Hepatocyte (in vitro differentiated cells): ENCODE results near the gene STX7. TPM values are rescaled to one million over a fixed set of nuclear protein-coding genes. Genes with fewer than 3 reads are reported as not detected.

Experiments used
- DNase-seq: peaks from one replicate; pipeline ENCODE4 v3.0.0-alpha.2; 2016; ENCODE audit warnings: low spot score
- H2AFZ ChIP-seq: fragments of 200-600 bp; sonication (generic); 2 replicates; pipeline ENCODE4 v1.6.0; 2016; ENCODE audit warnings: antibody characterized with exemption, mild to moderate bottlenecking
- H3K27ac ChIP-seq: fragments of 200-600 bp; sonication (generic); 2 replicates; pipeline ENCODE4 v1.5.1; 2016; ENCODE audit warnings: mild to moderate bottlenecking
- H3K27me3 ChIP-seq: fragments of 200-600 bp; sonication (generic); 2 replicates; pipeline ENCODE4 v1.6.1; 2016
- H3K36me3 ChIP-seq: fragments of 200-600 bp; sonication (generic); replicated peaks from 2 replicates; pipeline ENCODE4 v1.5.1; 2016; ENCODE audit warnings: low read depth; ENCODE audit not compliant: insufficient read depth
- H3K4me1 ChIP-seq: fragments of 200-600 bp; sonication (generic); 2 replicates; pipeline ENCODE4 v1.5.1; 2016; ENCODE audit warnings: mild to moderate bottlenecking, moderate library complexity; ENCODE audit not compliant: insufficient read depth
- H3K4me2 ChIP-seq: fragments of 200-600 bp; sonication (generic); 2 replicates; pipeline ENCODE4 v1.6.0; 2016
- H3K4me3 ChIP-seq: fragments of 200-600 bp; sonication (generic); 2 replicates; pipeline ENCODE4 v1.5.1; 2016; ENCODE audit warnings: mild to moderate bottlenecking
- H3K79me2 ChIP-seq: fragments of 200-600 bp; sonication (generic); 2 replicates; pipeline ENCODE4 v1.6.0; 2017; ENCODE audit warnings: mild to moderate bottlenecking
- H3K9me2 ChIP-seq: fragments of 200-600 bp; sonication (generic); replicated peaks from 2 replicates; pipeline ENCODE4 v1.6.0; 2017; ENCODE audit warnings: mild to moderate bottlenecking; ENCODE audit not compliant: insufficient read depth
- H3K9me3 ChIP-seq: fragments of 200-600 bp; sonication (generic); 2 replicates; pipeline ENCODE4 v1.5.1; 2016; ENCODE audit warnings: low read depth, mild to moderate bottlenecking
- H4K20me1 ChIP-seq: fragments of 200-600 bp; sonication (generic); 2 replicates; pipeline ENCODE4 v1.6.0; 2016; ENCODE audit warnings: mild to moderate bottlenecking; ENCODE audit not compliant: insufficient read depth, poor library complexity, severe bottlenecking
- CTCF ChIP-seq: fragments of 200-600 bp; sonication (generic); IDR thresholded peaks from 2 replicates; pipeline ENCODE4 v1.5.1; 2016; ENCODE audit warnings: antibody characterized with exemption, mild to moderate bottlenecking; ENCODE audit not compliant: poor library complexity
- EZH2 ChIP-seq: fragments of 200-600 bp; sonication (generic); IDR thresholded peaks from 2 replicates; pipeline ENCODE4 v1.6.1; 2016; ENCODE audit warnings: antibody characterized with exemption, mild to moderate bottlenecking, borderline replicate concordance
- EZH2phosphoT487 ChIP-seq: fragments of 200-600 bp; sonication (generic); IDR thresholded peaks from one replicate; pipeline ENCODE4 v1.6.1; 2018; ENCODE audit warnings: antibody characterized with exemption, mild to moderate bottlenecking, low read depth, moderate library complexity; ENCODE audit not compliant: unreplicated experiment, severe bottlenecking
- WGBS: methylation state at CpG from one replicate; pipeline ENCODE4 v1.1.6; 2016; ENCODE audit warnings: low lambda C conversion rate; ENCODE audit errors: missing lambda C conversion rate; 5-methylcytosine and 5-hydroxymethylcytosine counted together
- polyA plus RNA-seq: library from polyadenylated mRNA; unstranded; fragments of >200 nt; fragmentation: Nextera tagmentation; extraction: Ambion mirVana; gene quantifications from 2 replicates; pipeline ENCODE4 v1.2.1, GENCODE V29; 2016
- total RNA-seq: library from RNA; depleted of rRNA; stranded (reverse); fragments of >200 nt; gene quantifications from 2 replicates; pipeline ENCODE4 v1.2.3, GENCODE V29; 2014

Gene STX7
- total and polyA plus RNA-seq, 2 experiments from 2014 or later: 38.4 to 39.3 TPM

GRCh38 chr6:132490478-132491204, 22.3 kb downstream of the STX7 start:
- Histone ChIP-seq H3K27me3 (no peaks in the 10 kb centered on the region), H2AFZ (no peak overlapping the region), H3K4me2 (no peak overlapping the region), H3K9me2 (no peaks in the 10 kb centered on the region), H4K20me1 (peaks cover 51% of the 10 kb centered on the region), H3K9me3 (no peaks in the 10 kb centered on the region), H3K4me3 (no peak overlapping the region), H3K36me3 (no peaks in the 10 kb centered on the region), H3K4me1 (no peaks in the 10 kb centered on the region), H3K27ac (no peak overlapping the region), H3K79me2 (peaks cover 72% of the 10 kb centered on the region)
- no peak for DNase-seq
- WGBS: 92% methylated on average over 10 of the region's 10 CpGs
- TF ChIP-seq EZH2 (no peak), CTCF (no peak), EZH2phosphoT487 (no peak)

GRCh38 chr6:132490024-132490423, 22.9 kb downstream of the STX7 start:
- H4K20me1 ChIP-seq: peaks cover 46% of the 10 kb centered on the region
- H3K9me2 ChIP-seq: no peaks in the 10 kb centered on the region
- peaks cover 66% of the 10 kb centered on the region for H3K79me2 ChIP-seq
- no peak overlapping the region for H3K4me2 ChIP-seq
- H3K27me3 ChIP-seq: no peaks in the 10 kb centered on the region
- H3K36me3 ChIP-seq: no peaks in the 10 kb centered on the region
- WGBS: 81% methylated on average over 6 of the region's 6 CpGs
- H3K9me3 ChIP-seq: no peaks in the 10 kb centered on the region
- no peaks in the 10 kb centered on the region for H3K4me1 ChIP-seq
- H3K4me3 ChIP-seq: no peak overlapping the region
- DNase-seq: no peak
- H2AFZ ChIP-seq: no peak overlapping the region
- no peak overlapping the region for H3K27ac ChIP-seq
- TF ChIP-seq CTCF: no peak

- H2AFZ ChIP-seq: no peak overlapping the region
- H3K36me3 ChIP-seq: no peaks in the 10 kb centered on the region
- H3K4me3 ChIP-seq: no peak overlapping the region
- WGBS: 94% methylated on average over 4 of the region's 4 CpGs
- no peaks in the 10 kb centered on the region for H3K9me2 ChIP-seq
- peaks cover 59% of the 10 kb centered on the region for H3K79me2 ChIP-seq
- no peak overlapping the region for H3K27ac ChIP-seq
- TF ChIP-seq EZH2 (no peak), EZH2phosphoT487 (no peak), CTCF (no peak)
- peaks cover 45% of the 10 kb centered on the region for H4K20me1 ChIP-seq
- H3K27me3 ChIP-seq: no peaks in the 10 kb centered on the region
- no peaks in the 10 kb centered on the region for H3K4me1 ChIP-seq
- H3K9me3 ChIP-seq: no peaks in the 10 kb centered on the region
- H3K4me2 ChIP-seq: no peak overlapping the region
- DNase-seq: no peak
Measured at GRCh38 chr6:132489376-132489775, 23.5 kb downstream of the STX7 start.

GRCh38 chr6:132487762-132488161, 25.2 kb downstream of the STX7 start:
- no peak overlapping the region for H3K4me2 ChIP-seq
- 93% methylated on average over 4 of the region's 4 CpGs for WGBS
- no peak for DNase-seq
- H3K9me2 ChIP-seq: no peaks in the 10 kb centered on the region
- H3K79me2 ChIP-seq: peaks cover 51% of the 10 kb centered on the region
- no peaks in the 10 kb centered on the region for H3K9me3 ChIP-seq
- no peak overlapping the region for H2AFZ ChIP-seq
- H3K4me1 ChIP-seq: peaks cover 4% of the 10 kb centered on the region
- no peaks in the 10 kb centered on the region for H3K36me3 ChIP-seq
- TF ChIP-seq CTCF (no peak), EZH2 (no peak), EZH2phosphoT487 (no peak)
- H4K20me1 ChIP-seq: peaks cover 51% of the 10 kb centered on the region
- H3K27me3 ChIP-seq: no peaks in the 10 kb centered on the region
- no peak overlapping the region for H3K27ac ChIP-seq
- no peak overlapping the region for H3K4me3 ChIP-seq
